OCI-LY7 (cell line): Measurements from ENCODE around the gene ZNF598. TPM values are rescaled to one million over a fixed set of nuclear protein-coding genes. Genes with fewer than 3 reads are reported as not detected.

Experiments
- BruUV-seq: library from RNA; stranded (reverse); fragments of 400-500 nt; replicated peaks from 2 replicates; lab custom pipeline; 2021; lab: Mats Ljungman, UMichigan
- CTCF ChIA-PET: fragments of 300-600 bp; sonication (Branson Sonifier 250); formaldehyde crosslinking; loops from one replicate; lab custom pipeline; 2022; ENCODE audit warnings: antibody characterized with exemption; ENCODE audit not compliant: unreplicated experiment; lab: Charles Lee
- POLR2A ChIA-PET: fragments of 300-600 bp; sonication (Branson Sonifier 250); formaldehyde crosslinking; loops from one replicate; lab custom pipeline; 2022; ENCODE audit warnings: antibody characterized with exemption; lab: Charles Lee
- DNase-seq: peaks from one replicate; pipeline ENCODE4 v3.0.0-alpha.2; 2015; ENCODE audit warnings: low spot score
- H2AFZ ChIP-seq: fragments of 200-600 bp; sonication (generic), shearing (Covaris generic); 2 replicates; pipeline ENCODE4 v1.6.1; 2014; ENCODE audit warnings: mild to moderate bottlenecking, antibody characterized with exemption, low read length, moderate library complexity
- H3K27ac ChIP-seq: fragments of 200-600 bp; sonication (generic); 2 replicates; pipeline ENCODE4 v1.5.1; 2014; ENCODE audit warnings: mixed run types, low read depth, mild to moderate bottlenecking, moderate library complexity, low read length, inconsistent platforms; ENCODE audit not compliant: poor library complexity, severe bottlenecking
- H3K36me3 ChIP-seq: fragments of 200-600 bp; sonication (generic); 2 replicates; pipeline ENCODE4 v1.6.1; 2014; ENCODE audit warnings: mild to moderate bottlenecking, antibody characterized with exemption, low read length, moderate library complexity, mixed read lengths; ENCODE audit not compliant: insufficient read depth
- H3K4me1 ChIP-seq: fragments of 200-600 bp; sonication (generic); 2 replicates; pipeline ENCODE4 v1.5.1; 2014; ENCODE audit warnings: mild to moderate bottlenecking, low read length; ENCODE audit not compliant: insufficient read depth, poor library complexity, severe bottlenecking
- H3K4me2 ChIP-seq: fragments of 200-600 bp; sonication (generic); 2 replicates; pipeline ENCODE4 v1.6.1; 2014; ENCODE audit warnings: mild to moderate bottlenecking, low read length
- H3K4me3 ChIP-seq: fragments of 200-600 bp; sonication (generic); 2 replicates; pipeline ENCODE4 v1.5.1; 2014; ENCODE audit warnings: mild to moderate bottlenecking, low read depth, low read length; ENCODE audit not compliant: poor library complexity, severe bottlenecking
- H3K79me2 ChIP-seq: fragments of 200-600 bp; sonication (generic); 2 replicates; pipeline ENCODE4 v1.6.1; 2016; ENCODE audit warnings: low read depth, mild to moderate bottlenecking, low read length, moderate library complexity, mixed read lengths; ENCODE audit not compliant: insufficient read depth
- H3K9me2 ChIP-seq: fragments of 200-600 bp; sonication (generic); 2 replicates; pipeline ENCODE4 v1.6.1; 2016; ENCODE audit warnings: mild to moderate bottlenecking, low read length, mixed read lengths; ENCODE audit not compliant: insufficient read depth
- H3K9me3 ChIP-seq: fragments of 200-600 bp; sonication (generic); 2 replicates; pipeline ENCODE4 v1.6.1; 2014; ENCODE audit warnings: mild to moderate bottlenecking, mixed run types, low read length, mixed read lengths
- H4K20me1 ChIP-seq: fragments of 200-600 bp; sonication (generic); 2 replicates; pipeline ENCODE4 v1.6.1; 2014; ENCODE audit warnings: mild to moderate bottlenecking, antibody characterized with exemption, low read length, moderate library complexity, mixed read lengths; ENCODE audit not compliant: insufficient read depth
- EZH2phosphoT487 ChIP-seq: fragments of 200-600 bp; sonication (generic); IDR thresholded peaks from 2 replicates; pipeline ENCODE4 v1.6.1; 2018; ENCODE audit warnings: low read depth, borderline replicate concordance, mild to moderate bottlenecking, mixed run types, antibody characterized with exemption, low read length, moderate library complexity, mixed read lengths
- intact Hi-C: fragments of 100-400 bp; cut with micrococcal nuclease; formaldehyde crosslinking; loops from one replicate; pipeline ENCODE4 v1.10.0; 2022; ENCODE audit not compliant: unreplicated experiment
- total RNA-seq, 2 experiments: library from RNA; depleted of rRNA in 1 of 2; stranded (reverse); fragments of >200 nt in 1 of 2; shearing (Covaris generic) in 1 of 2; gene quantifications; 2 replicates each; pipeline ENCODE4 v1.2.3, GENCODE V29; 2014 to 2022
- TF ChIP-seq, protein P1 (sequence below): fragments of 200-600 bp; sonication (generic); conservative IDR thresholded peaks from 2 replicates; pipeline ENCODE4 v1.5.1; 2014; ENCODE audit warnings: mild to moderate bottlenecking, antibody characterized with exemption, low read length, moderate library complexity, mixed read lengths

ZNF598 gene
- total RNA-seq, 2 experiments from 2014 or later, result 26.3 to 80.4 TPM

- H3K36me3 ChIP-seq, result no peaks in the 10 kb centered on the region
- no peaks in the 10 kb centered on the region for H3K9me3 ChIP-seq
- BruUV-seq, result no TSS peak
- ChIA-PET POLR2A (no interaction called here), CTCF (no interaction called here)
- H4K20me1 ChIP-seq, result no peaks in the 10 kb centered on the region
- intact Hi-C loops, result no loop called here
- H3K4me2 ChIP-seq, result no peak overlapping the region
- no peak overlapping the region for H3K4me3 ChIP-seq
- H3K27ac ChIP-seq, result no peak overlapping the region
- H3K9me2 ChIP-seq, result no peaks in the 10 kb centered on the region
- no peaks in the 10 kb centered on the region for H3K79me2 ChIP-seq
- no peak for DNase-seq
- no peaks in the 10 kb centered on the region for H3K4me1 ChIP-seq
- no peak overlapping the region for H2AFZ ChIP-seq
- TF ChIP-seq, protein P1, sequence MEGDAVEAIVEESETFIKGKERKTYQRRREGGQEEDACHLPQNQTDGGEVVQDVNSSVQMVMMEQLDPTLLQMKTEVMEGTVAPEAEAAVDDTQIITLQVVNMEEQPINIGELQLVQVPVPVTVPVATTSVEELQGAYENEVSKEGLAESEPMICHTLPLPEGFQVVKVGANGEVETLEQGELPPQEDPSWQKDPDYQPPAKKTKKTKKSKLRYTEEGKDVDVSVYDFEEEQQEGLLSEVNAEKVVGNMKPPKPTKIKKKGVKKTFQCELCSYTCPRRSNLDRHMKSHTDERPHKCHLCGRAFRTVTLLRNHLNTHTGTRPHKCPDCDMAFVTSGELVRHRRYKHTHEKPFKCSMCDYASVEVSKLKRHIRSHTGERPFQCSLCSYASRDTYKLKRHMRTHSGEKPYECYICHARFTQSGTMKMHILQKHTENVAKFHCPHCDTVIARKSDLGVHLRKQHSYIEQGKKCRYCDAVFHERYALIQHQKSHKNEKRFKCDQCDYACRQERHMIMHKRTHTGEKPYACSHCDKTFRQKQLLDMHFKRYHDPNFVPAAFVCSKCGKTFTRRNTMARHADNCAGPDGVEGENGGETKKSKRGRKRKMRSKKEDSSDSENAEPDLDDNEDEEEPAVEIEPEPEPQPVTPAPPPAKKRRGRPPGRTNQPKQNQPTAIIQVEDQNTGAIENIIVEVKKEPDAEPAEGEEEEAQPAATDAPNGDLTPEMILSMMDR, result no peak
- TF ChIP-seq EZH2phosphoT487, result no peak
Observed at GRCh38 chr16:2037647-2038381, 28.2 kb upstream of the ZNF598 start.

DNA sequence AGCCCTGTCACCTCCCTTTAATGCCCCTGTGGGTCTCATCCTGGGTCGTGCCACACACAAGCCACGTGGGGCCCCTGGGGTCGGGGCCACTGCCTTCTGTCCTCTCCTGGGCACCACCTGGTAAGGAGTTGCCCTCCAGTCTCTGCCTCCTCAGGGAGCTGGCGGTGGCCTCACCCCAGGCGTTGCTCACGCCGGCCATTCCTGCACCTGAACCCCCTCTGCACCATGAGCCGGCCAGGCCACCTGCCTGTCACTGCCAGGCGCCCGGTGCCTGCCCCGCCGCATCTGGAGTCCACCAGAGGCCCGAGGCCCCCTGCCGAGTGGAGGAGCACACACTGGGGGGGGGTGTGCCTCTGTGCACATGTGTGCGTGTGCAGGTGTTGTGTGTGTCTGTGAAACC lies 27.5 kb upstream of the ZNF598 start:
- DNase-seq, result no peak
- no peaks in the 10 kb centered on the region for H3K79me2 ChIP-seq
- H3K36me3 ChIP-seq, result no peaks in the 10 kb centered on the region
- BruUV-seq, result no TSS peak
- no peaks in the 10 kb centered on the region for H3K4me1 ChIP-seq
- POLR2A ChIA-PET, result no interaction called here
- intact Hi-C loops, result no loop called here
- H3K4me3 ChIP-seq, result no peak overlapping the region
- CTCF ChIA-PET, result no interaction called here
- no peaks in the 10 kb centered on the region for H3K9me2 ChIP-seq
- TF ChIP-seq, protein P1, result no peak
- no peak for TF ChIP-seq EZH2phosphoT487
- H3K9me3 ChIP-seq, result no peaks in the 10 kb centered on the region
- H3K27ac ChIP-seq, result no peak overlapping the region
- H4K20me1 ChIP-seq, result no peaks in the 10 kb centered on the region
- no peak overlapping the region for H3K4me2 ChIP-seq
- no peak overlapping the region for H2AFZ ChIP-seq

DNA sequence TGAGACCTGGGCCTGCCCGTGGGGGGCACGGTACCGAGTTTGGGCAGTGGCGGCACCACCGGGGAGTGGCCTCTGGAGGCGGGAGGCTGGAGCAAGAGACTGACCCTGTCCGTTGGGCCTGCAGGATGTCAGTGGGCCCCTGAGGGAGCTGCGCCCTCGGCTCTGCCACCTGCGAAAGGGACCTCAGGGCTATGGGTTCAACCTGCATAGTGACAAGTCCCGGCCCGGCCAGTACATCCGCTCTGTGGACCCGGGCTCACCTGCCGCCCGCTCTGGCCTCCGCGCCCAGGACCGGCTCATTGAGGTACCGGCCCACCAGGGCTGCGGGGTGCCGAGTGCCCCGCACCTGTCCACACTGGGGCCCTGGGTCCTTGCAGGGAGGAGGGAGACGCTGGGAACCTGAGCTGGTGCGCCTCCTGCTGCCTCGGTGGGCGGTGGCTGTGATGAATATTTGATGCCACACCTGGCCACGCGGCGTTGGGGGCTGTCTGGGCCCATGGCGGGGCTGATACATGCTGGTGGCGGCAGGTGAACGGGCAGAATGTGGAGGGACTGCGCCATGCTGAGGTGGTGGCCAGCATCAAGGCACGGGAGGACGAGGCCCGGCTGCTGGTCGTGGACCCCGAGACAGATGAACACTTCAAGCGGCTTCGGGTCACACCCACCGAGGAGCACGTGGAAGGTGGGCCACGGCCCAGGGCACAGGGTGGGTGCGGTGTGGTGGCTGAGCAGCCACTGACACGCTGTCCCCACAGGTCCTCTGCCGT lies 26.8 kb upstream of the ZNF598 start:
- H3K27ac ChIP-seq, result no peak overlapping the region
- no peak for DNase-seq
- CTCF ChIA-PET, result no interaction called here
- no peaks in the 10 kb centered on the region for H4K20me1 ChIP-seq
- POLR2A ChIA-PET, result no interaction called here
- no peaks in the 10 kb centered on the region for H3K36me3 ChIP-seq
- intact Hi-C loops, result no loop called here
- H3K9me2 ChIP-seq, result no peaks in the 10 kb centered on the region
- H3K79me2 ChIP-seq, result no peaks in the 10 kb centered on the region
- no TSS peak for BruUV-seq
- no peak overlapping the region for H2AFZ ChIP-seq
- no peaks in the 10 kb centered on the region for H3K4me1 ChIP-seq
- TF ChIP-seq, protein P1, result no peak
- no peak for TF ChIP-seq EZH2phosphoT487
- H3K4me3 ChIP-seq, result no peak overlapping the region
- no peaks in the 10 kb centered on the region for H3K9me3 ChIP-seq
- no peak overlapping the region for H3K4me2 ChIP-seq
